NCI-H2107 treated with DMSO at 0.1 percent for 48 hours (cell line): ENCODE measurements around the gene BOLA2B.

Source experiments
- DNase-seq: peaks from one replicate; lab custom pipeline; 2025; ENCODE audit not compliant: unreplicated experiment; lab: John Stamatoyannopoulos, UW

BOLA2B gene

DNA sequence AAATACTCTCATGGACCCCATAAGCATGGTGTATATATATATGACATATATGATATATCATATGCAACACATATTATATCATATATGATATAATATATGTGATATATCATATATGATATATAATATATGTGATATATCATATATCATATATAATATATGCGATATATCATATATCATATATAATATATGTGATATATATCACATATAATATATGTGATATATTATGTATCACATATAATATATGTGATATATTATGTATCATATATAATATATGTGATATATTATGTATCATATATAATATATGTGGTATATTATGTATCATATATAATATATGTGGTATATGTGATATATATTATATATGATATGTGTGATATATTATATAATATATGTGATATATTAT is 48.5 kb downstream of the BOLA2B start:
- DNase-seq: no peak

GRCh38 chr16:30144017-30144416 is 49.4 kb downstream of the BOLA2B start:
- DNase-seq: no peak

DNA sequence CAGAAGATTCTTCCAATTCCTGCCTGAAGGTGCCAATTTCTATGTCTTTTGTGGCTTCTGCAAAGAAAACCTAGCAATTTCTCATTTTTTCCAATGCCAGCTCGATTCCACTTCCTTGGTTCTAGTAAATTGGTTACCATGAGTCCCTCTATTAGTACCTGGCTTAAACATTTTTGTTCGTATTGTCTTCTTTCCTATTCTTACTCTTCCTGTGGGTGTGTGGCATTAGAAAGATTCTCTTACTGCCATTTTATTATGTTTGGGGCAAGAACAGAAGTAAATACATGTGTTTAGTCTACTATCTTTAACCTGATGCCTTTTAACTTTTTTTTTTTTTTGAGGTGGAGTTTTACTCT is 50.1 kb downstream of the BOLA2B start:
- no peak for DNase-seq
